ENCODE data around the gene PLS1.

- no peak for TF ChIP-seq POLR2A (IDR thresholded peaks at IDR 0.05)
- no peak for TF ChIP-seq CTCF (IDR thresholded peaks at IDR 0.05)
- TF ChIP-seq POLR2AphosphoS5 (IDR thresholded peaks at IDR 0.05): no peak
These were observed 32.6 kb upstream of the PLS1 start for GRCh38 chr3:142563496-142563997.
